Osteoblast (primary cell): Measurements from ENCODE around the gene SPRTN. TPM values are rescaled to one million over a fixed set of nuclear protein-coding genes. Genes with fewer than 3 reads are reported as not detected.

Source experiments
- DNase-seq: peaks from one replicate; pipeline ENCODE4 v3.0.0; 2011; ENCODE audit warnings: low spot score, mixed read lengths; ENCODE audit not compliant: insufficient read length; ENCODE audit errors: missing footprints
- H2AFZ ChIP-seq: 2 replicates; pipeline ENCODE4 v1.6.0; 2011; ENCODE audit warnings: mild to moderate bottlenecking, low read length
- H3K27ac ChIP-seq: 2 replicates; pipeline ENCODE4 v1.5.1; 2011; ENCODE audit warnings: mild to moderate bottlenecking, low read depth, low read length, moderate library complexity
- H3K27me3 ChIP-seq: 2 replicates; pipeline ENCODE4 v1.6.0; 2012; ENCODE audit warnings: mild to moderate bottlenecking, control low read depth, inconsistent platforms, low read length, moderate library complexity; ENCODE audit not compliant: insufficient read depth
- H3K36me3 ChIP-seq: 2 replicates; pipeline ENCODE4 v1.5.1; 2011; ENCODE audit warnings: mild to moderate bottlenecking, low read length, control low read depth, moderate library complexity; ENCODE audit not compliant: insufficient read depth
- H3K4me1 ChIP-seq: 2 replicates; pipeline ENCODE4 v1.5.1; 2011; ENCODE audit warnings: mild to moderate bottlenecking, low read length, control low read depth, moderate library complexity; ENCODE audit not compliant: insufficient read depth
- H3K4me2 ChIP-seq: 2 replicates; pipeline ENCODE4 v1.6.0; 2011; ENCODE audit warnings: mild to moderate bottlenecking, low read length; ENCODE audit not compliant: insufficient read depth
- H3K4me3 ChIP-seq: fragments of 200-600 bp; sonication (generic); 3 replicates; pipeline ENCODE4 v1.5.1; 2012; ENCODE audit warnings: mild to moderate bottlenecking, low read length, inconsistent platforms; ENCODE audit not compliant: insufficient read depth
- H3K79me2 ChIP-seq: 2 replicates; pipeline ENCODE4 v1.6.0; 2012; ENCODE audit warnings: mild to moderate bottlenecking, low read length, control low read depth, inconsistent platforms; ENCODE audit not compliant: insufficient read depth
- H3K9me3 ChIP-seq: 2 replicates; pipeline ENCODE4 v1.5.1; 2011; ENCODE audit warnings: low read depth, low read length, control low read depth
- H4K20me1 ChIP-seq: 2 replicates; pipeline ENCODE4 v1.6.0; 2012; ENCODE audit warnings: mild to moderate bottlenecking, low read length, control low read depth; ENCODE audit not compliant: insufficient read depth
- CTCF ChIP-seq: IDR thresholded peaks from 2 replicates; pipeline ENCODE4 v1.5.1; 2011; ENCODE audit warnings: mild to moderate bottlenecking, low read depth, low read length, moderate library complexity; ENCODE audit errors: extremely low read depth
- total RNA-seq: library from RNA; depleted of rRNA; stranded (reverse); fragments of >200 nt; gene quantifications from 2 replicates; pipeline ENCODE4 v1.2.3, GENCODE V29; 2012

SPRTN gene
- total RNA-seq, 1 donor: 17.0 TPM

GRCh38 chr1:231397886-231398671 is 60.0 kb downstream of the SPRTN start:
- H3K4me3 ChIP-seq: no peak overlapping the region
- H3K9me3 ChIP-seq: no peaks in the 10 kb centered on the region
- DNase-seq: no peak
- no peaks in the 10 kb centered on the region for H3K36me3 ChIP-seq
- no peak overlapping the region for H3K27ac ChIP-seq
- H2AFZ ChIP-seq: no peak overlapping the region
- H3K79me2 ChIP-seq: peaks cover 58% of the 10 kb centered on the region
- no peaks in the 10 kb centered on the region for H3K27me3 ChIP-seq
- TF ChIP-seq CTCF: no peak
- H4K20me1 ChIP-seq: no peaks in the 10 kb centered on the region
- peaks cover 20% of the 10 kb centered on the region for H3K4me1 ChIP-seq
- no peak overlapping the region for H3K4me2 ChIP-seq

DNA sequence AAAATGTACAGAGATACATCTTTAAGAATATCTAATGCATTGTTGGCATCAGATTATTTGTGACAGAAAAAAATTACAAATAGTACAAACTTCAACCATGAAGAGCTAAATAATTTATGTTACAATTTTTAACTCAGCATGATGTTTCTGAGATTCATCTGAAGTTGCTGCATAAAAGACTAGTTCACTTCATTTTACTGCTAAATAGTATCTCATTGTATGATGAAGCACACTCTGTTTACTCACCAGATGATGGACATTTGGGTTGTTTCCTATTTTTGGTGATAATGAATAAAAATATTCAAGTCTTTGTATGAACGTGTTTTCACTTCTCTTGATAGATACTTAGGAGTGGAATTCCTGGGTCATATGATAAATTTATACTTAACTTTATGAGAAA is 63.4 kb downstream of the SPRTN start:
- peaks cover 66% of the 10 kb centered on the region for H3K79me2 ChIP-seq
- no peak for DNase-seq
- no peak overlapping the region for H3K4me3 ChIP-seq
- TF ChIP-seq CTCF: no peak
- H3K9me3 ChIP-seq: no peaks in the 10 kb centered on the region
- H4K20me1 ChIP-seq: no peaks in the 10 kb centered on the region
- no peaks in the 10 kb centered on the region for H3K27me3 ChIP-seq
- H3K4me2 ChIP-seq: no peak overlapping the region
- no peaks in the 10 kb centered on the region for H3K36me3 ChIP-seq
- no peak overlapping the region for H3K27ac ChIP-seq
- peaks cover 11% of the 10 kb centered on the region for H3K4me1 ChIP-seq
- no peak overlapping the region for H2AFZ ChIP-seq

- H3K9me3 ChIP-seq: no peaks in the 10 kb centered on the region
Observed at GRCh38 chr1:231404318-231404717, 66.2 kb downstream of the SPRTN start.

More at GRCh38 chr1:231404318-231404717, 66.2 kb downstream of the SPRTN start:
- H3K27me3 ChIP-seq: no peaks in the 10 kb centered on the region
- H3K4me3 ChIP-seq: no peak overlapping the region
- no peak for DNase-seq
- H2AFZ ChIP-seq: no peak overlapping the region
- H3K4me1 ChIP-seq: peaks cover 28% of the 10 kb centered on the region
- H3K27ac ChIP-seq: no peak overlapping the region
- H3K79me2 ChIP-seq: peaks cover 59% of the 10 kb centered on the region
- no peak for TF ChIP-seq CTCF
- H4K20me1 ChIP-seq: peaks cover 4% of the 10 kb centered on the region
- H3K36me3 ChIP-seq: no peaks in the 10 kb centered on the region
- H3K4me2 ChIP-seq: no peak overlapping the region

Other genes with a start within 250 kb of the SPRTN start
- gene TRIM67, start 176.2 kb upstream of the SPRTN start, total RNA-seq: 0.29 and 0.36 TPM in 2 replicates
- 52.1 and 56.6 TPM in 2 replicates for gene GNPAT, start 97.1 kb upstream of the SPRTN start, total RNA-seq
- gene EXOC8, start 441 bp upstream of the SPRTN start, total RNA-seq: 14.4 and 16.3 TPM in 2 replicates
- 32.1 and 52.5 TPM in 2 replicates for gene EGLN1, start 84.0 kb downstream of the SPRTN start, total RNA-seq
- 44.5 TPM in 2 replicates for gene TSNAX, start 190.4 kb downstream of the SPRTN start, total RNA-seq